MG63 (cell line): ENCODE data around the gene KMT2B. TPM values are rescaled to one million over a fixed set of nuclear protein-coding genes. Genes with fewer than 3 reads are reported as not detected.

ENCODE experiments used
- DNase-seq: peaks from one replicate; pipeline ENCODE4 v3.0.0-alpha.2; 2020
- H3K27me3 ChIP-seq: fragments of 250-450 bp; sonication (Bioruptor Pico); 2 replicates; pipeline ENCODE4 v1.5.1; 2020; ENCODE audit warnings: mild to moderate bottlenecking, moderate library complexity
- H3K36me3 ChIP-seq: fragments of 250-450 bp; sonication (Bioruptor Pico); 2 replicates; pipeline ENCODE4 v1.5.1; 2020; ENCODE audit warnings: mild to moderate bottlenecking, moderate library complexity
- H3K4me3 ChIP-seq: fragments of 250-450 bp; sonication (Bioruptor Pico); 2 replicates; pipeline ENCODE4 v1.5.1; 2020; ENCODE audit warnings: mild to moderate bottlenecking, moderate library complexity
- H3K9me3 ChIP-seq: fragments of 250-450 bp; sonication (Bioruptor Pico); 2 replicates; pipeline ENCODE4 v1.5.1; 2020; ENCODE audit warnings: mild to moderate bottlenecking, moderate library complexity
- total RNA-seq: library from RNA; depleted of rRNA; stranded (reverse); fragments of >200 nt; shearing (Covaris generic); gene quantifications from 2 replicates; pipeline ENCODE4 v1.2.3, GENCODE V29; 2014; ENCODE audit warnings: low replicate concordance

KMT2B gene
- total RNA-seq, 1 experiment from 2014 or later: 2.3 TPM

GRCh38 chr19:35743640-35744429, 26.0 kb downstream of the KMT2B start:
- no peaks in the 10 kb centered on the region for H3K27me3 ChIP-seq
- H3K9me3 ChIP-seq: no peaks in the 10 kb centered on the region
- H3K36me3 ChIP-seq: peaks cover 7% of the 10 kb centered on the region
- DNase-seq: no peak
- H3K4me3 ChIP-seq: peak overlapping the region; percentile 87

- Histone ChIP-seq H3K9me3 (no peaks in the 10 kb centered on the region), H3K4me3 (peak overlapping the region; percentile 87), H3K27me3 (no peaks in the 10 kb centered on the region), H3K36me3 (peaks cover 3% of the 10 kb centered on the region; the same call in 1 of the 2 replicates)
- DNase-seq: peak; percentile 96
Measured at GRCh38 chr19:35744430-35745327, 26.9 kb downstream of the KMT2B start.

- H3K36me3 ChIP-seq: peaks cover 3% of the 10 kb centered on the region; the same call in 1 of the 2 replicates
- peak; percentile 98 for DNase-seq
- H3K9me3 ChIP-seq: no peaks in the 10 kb centered on the region
Measured at GRCh38 chr19:35745328-35746086, 27.7 kb downstream of the KMT2B start, which contains the start of the genes PSENEN and U2AF1L4. PSENEN (plus strand) TSS chr19:35745651; CDS start chr19:35745931, 280 bp downstream. U2AF1L4 (minus strand) TSS chr19:35745418; CDS start chr19:35745391, 27 bp downstream.

GRCh38 chr19:35746087-35746462, 28.3 kb downstream of the KMT2B start:
- H3K36me3 ChIP-seq: peaks cover 4% of the 10 kb centered on the region; the same call in 1 of the 2 replicates
- no peaks in the 10 kb centered on the region for H3K27me3 ChIP-seq
- no peaks in the 10 kb centered on the region for H3K9me3 ChIP-seq
- DNase-seq: no peak
- peak overlapping the region; percentile 87 for H3K4me3 ChIP-seq

More at GRCh38 chr19:35745328-35746086, 27.7 kb downstream of the KMT2B start, which contains the start of the genes PSENEN and U2AF1L4:
- no peaks in the 10 kb centered on the region for H3K27me3 ChIP-seq
- peak within 1 kb of the TSS; percentile 87 for H3K4me3 ChIP-seq

GRCh38 chr19:35746531-35746930, 28.7 kb downstream of the KMT2B start:
- Histone ChIP-seq H3K27me3 (no peaks in the 10 kb centered on the region), H3K9me3 (no peaks in the 10 kb centered on the region), H3K36me3 (peaks cover 9% of the 10 kb centered on the region; the same call in 1 of the 2 replicates), H3K4me3 (peak overlapping the region; percentile 87)
- no peak for DNase-seq

- H3K9me3 ChIP-seq: no peaks in the 10 kb centered on the region
- peaks cover 22% of the 10 kb centered on the region for H3K36me3 ChIP-seq
- peak; percentile 99 for DNase-seq
- H3K4me3 ChIP-seq: peak within 1 kb of the TSS; percentile 92
- no peaks in the 10 kb centered on the region for H3K27me3 ChIP-seq
Measured at GRCh38 chr19:35748106-35749020, 30.6 kb downstream of the KMT2B start, which contains the start of gene LIN37. LIN37 (plus strand) TSS chr19:35748576; CDS start chr19:35748725, 149 bp downstream.

- no peak overlapping the region for H3K4me3 ChIP-seq
Measured at GRCh38 chr19:35750167-35750566, 32.4 kb downstream of the KMT2B start.

GRCh38 chr19:35751839-35752745, 34.3 kb downstream of the KMT2B start:
- H3K4me3 ChIP-seq: no peak overlapping the region
- H3K36me3 ChIP-seq: peaks cover 30% of the 10 kb centered on the region
- no peaks in the 10 kb centered on the region for H3K27me3 ChIP-seq
- DNase-seq: no peak
- H3K9me3 ChIP-seq: no peaks in the 10 kb centered on the region

More at GRCh38 chr19:35750167-35750566, 32.4 kb downstream of the KMT2B start:
- no peaks in the 10 kb centered on the region for H3K27me3 ChIP-seq
- DNase-seq: no peak
- H3K36me3 ChIP-seq: peaks cover 30% of the 10 kb centered on the region
- no peaks in the 10 kb centered on the region for H3K9me3 ChIP-seq

- no peaks in the 10 kb centered on the region for H3K27me3 ChIP-seq
- peaks cover 30% of the 10 kb centered on the region for H3K36me3 ChIP-seq
- DNase-seq: no peak
- H3K4me3 ChIP-seq: no peak overlapping the region
- no peaks in the 10 kb centered on the region for H3K9me3 ChIP-seq
Measured at GRCh38 chr19:35752746-35753350, 35.0 kb downstream of the KMT2B start.

- H3K4me3 ChIP-seq: no peak overlapping the region
- DNase-seq: no peak
- peaks cover 32% of the 10 kb centered on the region for H3K36me3 ChIP-seq
- H3K27me3 ChIP-seq: no peaks in the 10 kb centered on the region
- H3K9me3 ChIP-seq: no peaks in the 10 kb centered on the region
Measured at GRCh38 chr19:35753634-35754369, 36.0 kb downstream of the KMT2B start.

- no peak overlapping the region for H3K4me3 ChIP-seq
- H3K36me3 ChIP-seq: peaks cover 39% of the 10 kb centered on the region
- no peak for DNase-seq
- no peaks in the 10 kb centered on the region for H3K27me3 ChIP-seq
- H3K9me3 ChIP-seq: no peaks in the 10 kb centered on the region
Measured at GRCh38 chr19:35754370-35755130, 36.7 kb downstream of the KMT2B start.

GRCh38 chr19:35755131-35755549, 37.3 kb downstream of the KMT2B start:
- H3K9me3 ChIP-seq: no peaks in the 10 kb centered on the region
- H3K4me3 ChIP-seq: no peak overlapping the region
- H3K36me3 ChIP-seq: peaks cover 45% of the 10 kb centered on the region
- no peak for DNase-seq
- no peaks in the 10 kb centered on the region for H3K27me3 ChIP-seq
